SK-N-SH (cell line): ENCODE measurements around the gene KBTBD13. TPM values are rescaled to one million over a fixed set of nuclear protein-coding genes. Genes with fewer than 3 reads are reported as not detected.

Experiments used
- CTCF ChIA-PET: fragments of 300-600, 350-600 bp; formaldehyde crosslinking; extraction: SDS; loops from one replicate; lab custom pipeline; 2021; lab: Yijun Ruan, JAX
- POLR2A ChIA-PET: fragments of 350-600 bp; sonication (Branson Sonifier 250); formaldehyde crosslinking; extraction: SDS; loops from one replicate; lab custom pipeline; 2020; ENCODE audit warnings: antibody characterized with exemption, inconsistent platforms; lab: Yijun Ruan, JAX
- DNase-seq: peaks from one replicate; pipeline ENCODE4 v3.0.0; 2012
- H2AFZ ChIP-seq: fragments of 200-600 bp; sonication (generic); 2 replicates; pipeline ENCODE4 v1.8.1; 2016; ENCODE audit warnings: antibody characterized with exemption, mild to moderate bottlenecking, low read depth
- H3F3A ChIP-seq: fragments of 200-600 bp; sonication (generic); replicated peaks from 2 replicates; pipeline ENCODE3; 2016; ENCODE audit warnings: antibody characterized with exemption, mild to moderate bottlenecking; ENCODE audit not compliant: insufficient read depth
- H3K27ac ChIP-seq, 2 experiments: fragments of 200-500 bp in 1 of 2; fragments of 200-600 bp in 1 of 2; sonication (Bioruptor generic) in 1 of 2; sonication (generic), shearing (Covaris generic) in 1 of 2; 2 replicates each; pipeline versions ENCODE4 v1.5.1 to v1.6.1; 2014 to 2016; ENCODE audit warnings: low read depth in 2 of 2, inconsistent platforms in 1 of 2, low read length in 1 of 2, mild to moderate bottlenecking in 1 of 2, mixed read lengths in 1 of 2
- H3K27me3 ChIP-seq: fragments of 200-600 bp; sonication (generic), shearing (Covaris generic); 2 replicates; pipeline ENCODE4 v1.6.1; 2016; ENCODE audit warnings: mixed run types; ENCODE audit not compliant: insufficient read depth
- H3K36me3 ChIP-seq, 2 experiments: fragments of 200-500 bp in 1 of 2; fragments of 200-600 bp in 1 of 2; sonication (Bioruptor generic) in 1 of 2; sonication (generic) in 1 of 2; replicated peaks in 1 of 2; 2 replicates each; pipeline versions ENCODE3 to v1.5.1; 2014 to 2016; ENCODE audit warnings: low read length in 1 of 2, mild to moderate bottlenecking in 1 of 2; ENCODE audit not compliant: insufficient read depth in 2 of 2, control insufficient read depth in 1 of 2
- H3K4me1 ChIP-seq, 2 experiments: fragments of 200-500 bp in 1 of 2; fragments of 200-600 bp in 1 of 2; sonication (Bioruptor generic) in 1 of 2; sonication (generic), shearing (Covaris generic) in 1 of 2; 2 replicates each; pipeline versions ENCODE4 v1.5.1 to v1.6.1; 2014 to 2016; ENCODE audit warnings: low read depth in 1 of 2, low read length in 1 of 2, mixed run types in 1 of 2; ENCODE audit not compliant: insufficient read depth in 2 of 2, control insufficient read depth in 1 of 2
- H3K4me2 ChIP-seq: fragments of 200-600 bp; sonication (generic), shearing (Covaris generic); 2 replicates; pipeline ENCODE4 v1.6.1; 2017; ENCODE audit warnings: mixed run types
- H3K4me3 ChIP-seq, 2 experiments: fragments of 200-500 bp in 1 of 2; fragments of 200-600 bp in 1 of 2; sonication (Bioruptor generic) in 1 of 2; sonication (generic), shearing (Covaris generic) in 1 of 2; 2 replicates each; pipeline versions ENCODE4 v1.5.1 to v1.8.1; 2014 to 2016; ENCODE audit warnings: low read depth in 2 of 2, inconsistent platforms in 1 of 2, low read length in 1 of 2, mild to moderate bottlenecking in 1 of 2, mixed read lengths in 1 of 2, moderate library complexity in 1 of 2
- H3K79me2 ChIP-seq: fragments of 200-600 bp; sonication (generic); 2 replicates; pipeline ENCODE4 v1.8.1; 2017; ENCODE audit warnings: mild to moderate bottlenecking; ENCODE audit not compliant: insufficient read depth
- H3K9ac ChIP-seq: fragments of 200-600 bp; sonication (generic); 2 replicates; pipeline ENCODE4 v1.6.1; 2017; ENCODE audit warnings: mixed run types
- H3K9me2 ChIP-seq: fragments of 200-600 bp; sonication (generic); 2 replicates; pipeline ENCODE4 v1.6.1; 2017; ENCODE audit warnings: mixed run types
- H3K9me3 ChIP-seq: fragments of 200-600 bp; sonication (generic); 2 replicates; pipeline ENCODE4 v1.6.1; 2017; ENCODE audit warnings: mixed run types, mild to moderate bottlenecking, moderate library complexity
- H4K20me1 ChIP-seq: fragments of 200-600 bp; sonication (generic); 2 replicates; pipeline ENCODE4 v1.6.1; 2017; ENCODE audit warnings: mild to moderate bottlenecking, mixed run types; ENCODE audit not compliant: insufficient read depth
- ELF1 ChIP-seq: IDR thresholded peaks from 2 replicates; pipeline ENCODE4 v1.4.0; 2012
- EZH2phosphoT487 ChIP-seq: fragments of 200-600 bp; sonication (generic); IDR thresholded peaks from 2 replicates; pipeline ENCODE4 v1.6.1; 2017; ENCODE audit warnings: low read depth, mixed run types, mild to moderate bottlenecking, antibody characterized with exemption, moderate library complexity, borderline replicate concordance
- FOSL2 ChIP-seq: IDR thresholded peaks from 2 replicates; pipeline ENCODE4 v1.4.0; 2012; ENCODE audit warnings: low read depth, mild to moderate bottlenecking, moderate library complexity, borderline replicate concordance
- FOXJ3 ChIP-seq: sonication (generic); formaldehyde crosslinking; IDR thresholded peaks from 2 replicates; pipeline ENCODE4 v1.5.1; 2020; ENCODE audit warnings: mild to moderate bottlenecking, missing genetic modification reagents
- FOXM1 ChIP-seq: IDR thresholded peaks from 2 replicates; pipeline ENCODE4 v1.4.0; 2012; ENCODE audit warnings: low read depth, mild to moderate bottlenecking
- GABPA ChIP-seq: IDR thresholded peaks from 2 replicates; pipeline ENCODE4 v1.4.0; 2012; ENCODE audit warnings: low read depth, mild to moderate bottlenecking
- MAX ChIP-seq: IDR thresholded peaks from 2 replicates; pipeline ENCODE4 v1.4.0; 2012; ENCODE audit warnings: low read depth
- MXI1 ChIP-seq: IDR thresholded peaks from 2 replicates; pipeline ENCODE4 v1.6.1; 2012; ENCODE audit warnings: mild to moderate bottlenecking, low read depth, low read length, improper control_type of control experiment
- NFIC ChIP-seq: IDR thresholded peaks from 2 replicates; pipeline ENCODE4 v1.4.0; 2012; ENCODE audit warnings: borderline replicate concordance
- PBX3 ChIP-seq: IDR thresholded peaks from 2 replicates; pipeline ENCODE4; 2012
- POLR2AphosphoS5 ChIP-seq: IDR thresholded peaks from 2 replicates; pipeline ENCODE4 v1.6.1; 2012; ENCODE audit warnings: low read depth, low read length
- RFX5 ChIP-seq: IDR thresholded peaks from 2 replicates; pipeline ENCODE4 v1.6.1; 2012; ENCODE audit warnings: mild to moderate bottlenecking, improper control_type of control experiment, low read length
- RXRA ChIP-seq: IDR thresholded peaks from 2 replicates; pipeline ENCODE4 v1.4.0; 2012; ENCODE audit warnings: low read depth, mild to moderate bottlenecking, borderline replicate concordance
- SIN3A ChIP-seq: IDR thresholded peaks from 2 replicates; pipeline ENCODE4 v1.6.1; 2012; ENCODE audit warnings: low read depth, mild to moderate bottlenecking, low read length, moderate library complexity, borderline replicate concordance
- SMC3 ChIP-seq: IDR thresholded peaks from 2 replicates; pipeline ENCODE4 v1.6.1; 2012; ENCODE audit warnings: low read depth, low read length, improper control_type of control experiment
- TAF1 ChIP-seq: IDR thresholded peaks from 2 replicates; pipeline ENCODE4 v1.6.1; 2012; ENCODE audit warnings: low read depth, mild to moderate bottlenecking, low read length, moderate library complexity, borderline replicate concordance
- TCF12 ChIP-seq: IDR thresholded peaks from 2 replicates; pipeline ENCODE4 v1.4.0; 2012
- TEAD4 ChIP-seq: IDR thresholded peaks from 2 replicates; pipeline ENCODE4 v1.4.0; 2012; ENCODE audit warnings: mild to moderate bottlenecking, borderline replicate concordance; ENCODE audit not compliant: insufficient read depth
- USF1 ChIP-seq: IDR thresholded peaks from 2 replicates; pipeline ENCODE4 v1.4.0; 2012; ENCODE audit warnings: low read depth, borderline replicate concordance
- YY1 ChIP-seq: IDR thresholded peaks from 2 replicates; pipeline ENCODE4 v1.4.0; 2012; ENCODE audit warnings: low read depth, mild to moderate bottlenecking
- WGBS: methylation state at CpG from one replicate; pipeline ENCODE4 v1.1.6; 2017; ENCODE audit warnings: low lambda C conversion rate; 5-methylcytosine and 5-hydroxymethylcytosine counted together
- polyA plus RNA-seq, 3 experiments: library from polyadenylated mRNA; depleted of rRNA; stranded (reverse); fragments of >200 nt; gene quantifications; 2 replicates each; pipeline ENCODE4 v1.2.3, GENCODE V29; 2012

The KBTBD13 gene
- polyA plus RNA-seq, 1 of the 3 experiments (the other 2 are of a cell fraction) = not detected

- H3K4me2 ChIP-seq = no peak overlapping the region
- WGBS = 69% methylated on average over 12 of the region's 12 CpGs
- TF ChIP-seq NFIC (no peak), USF1 (no peak), POLR2AphosphoS5 (no peak), TCF12 (no peak), SIN3A (no peak), RXRA (no peak), TEAD4 (no peak), SMC3 (no peak), EZH2phosphoT487 (no peak), MXI1 (no peak), FOXJ3 (CRISPR knock-in tag) (no peak), TAF1 (no peak), MAX (no peak), ELF1 (no peak), PBX3 (no peak), GABPA (no peak), RFX5 (no peak), FOXM1 (no peak), YY1 (no peak), FOSL2 (no peak)
These were observed 46.8 kb upstream of the KBTBD13 start for GRCh38 chr15:65029736-65030208.

More at GRCh38 chr15:65029736-65030208, 46.8 kb upstream of the KBTBD13 start:
- Histone ChIP-seq H3K36me3 (peaks cover 3 to 19% of the 10 kb centered on the region in 2 experiments), H3K27ac (no peak overlapping the region), H3K79me2 (peaks cover 25% of the 10 kb centered on the region), H4K20me1 (no peaks in the 10 kb centered on the region), H3K4me1 (peaks cover 0 to 6% of the 10 kb centered on the region in 2 experiments; a peak in 2 of 4 replicates), H3K9ac (no peak overlapping the region), H3K4me3 (peak overlapping the region; percentile 76 to 92; a peak in 3 of 4 replicates), H3K27me3 (no peaks in the 10 kb centered on the region), H3K9me3 (no peaks in the 10 kb centered on the region), H3F3A (no peaks in the 10 kb centered on the region), H2AFZ (peak overlapping the region; percentile 93; the same call in 1 of the 2 replicates), H3K9me2 (no peaks in the 10 kb centered on the region)
- CTCF ChIA-PET = no interaction called here
- DNase-seq = no peak
- POLR2A ChIA-PET = no interaction called here
